HL-60 (cell line): ENCODE measurements around the gene PON3.

Experiments
- CTCF ChIP-seq: IDR thresholded peaks from one replicate; pipeline ENCODE4 v1.5.1; 2011; ENCODE audit warnings: low read length, control low read depth, inconsistent platforms; ENCODE audit not compliant: insufficient read depth
- GABPA ChIP-seq: IDR thresholded peaks from 2 replicates; pipeline ENCODE4 v1.6.1; 2012; ENCODE audit warnings: low read depth
- POLR2AphosphoS5 ChIP-seq: IDR thresholded peaks from 2 replicates; pipeline ENCODE4 v1.6.1; 2012; ENCODE audit warnings: low read depth
- REST ChIP-seq: IDR thresholded peaks from 2 replicates; pipeline ENCODE4 v1.6.1; 2012; ENCODE audit warnings: low read depth; ENCODE audit not compliant: insufficient replicate concordance
- SPI1 ChIP-seq: IDR thresholded peaks from 2 replicates; pipeline ENCODE4 v1.6.1; 2012; ENCODE audit warnings: low read depth, mild to moderate bottlenecking, borderline replicate concordance

GRCh38 chr7:95311389-95311788 lies 84.8 kb downstream of the PON3 start:
- no peak for TF ChIP-seq REST
- TF ChIP-seq CTCF, result no peak
- no peak for TF ChIP-seq POLR2AphosphoS5
- TF ChIP-seq GABPA, result no peak
- TF ChIP-seq SPI1, result no peak
